HS-5 (cell line): ENCODE measurements around the gene SLC13A2.
"Not testable (repeated sequence)": the region's sequence is repeated elsewhere in the genome, so short reads cannot be mapped to it uniquely, and the experiment has no call there.

Experiments
- DNase-seq: peaks from one replicate; pipeline ENCODE4 v3.0.0-alpha.2; 2012; ENCODE audit warnings: low read depth

SLC13A2 gene

DNA sequence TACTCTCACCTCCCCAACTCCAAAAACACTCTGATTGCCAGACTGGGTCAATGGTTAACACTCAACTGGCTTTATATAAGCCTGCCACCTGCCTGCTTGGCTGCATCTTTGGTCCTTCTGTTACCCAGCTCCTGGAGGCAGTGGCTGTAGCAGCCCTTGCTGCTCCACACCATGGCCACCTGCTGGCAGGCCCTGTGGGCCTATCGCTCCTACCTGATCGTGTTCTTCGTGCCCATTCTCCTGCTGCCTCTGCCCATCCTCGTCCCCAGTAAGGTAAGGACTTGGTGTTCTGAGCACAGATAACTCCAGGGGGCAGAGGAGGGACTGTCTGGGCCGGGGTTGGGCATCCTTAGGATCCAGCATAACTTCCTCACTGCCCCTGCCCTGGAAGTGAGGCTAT is at the start of gene SLC13A2:
TSS of gene SLC13A2 (plus strand) at position 103 of the 400 bp plus-strand sequence. CDS start at position 172, 69 bp downstream.
- DNase-seq = no peak

GRCh38 chr17:28425206-28425605 is 48.2 kb upstream of the SLC13A2 start:
- no peak for DNase-seq

DNA sequence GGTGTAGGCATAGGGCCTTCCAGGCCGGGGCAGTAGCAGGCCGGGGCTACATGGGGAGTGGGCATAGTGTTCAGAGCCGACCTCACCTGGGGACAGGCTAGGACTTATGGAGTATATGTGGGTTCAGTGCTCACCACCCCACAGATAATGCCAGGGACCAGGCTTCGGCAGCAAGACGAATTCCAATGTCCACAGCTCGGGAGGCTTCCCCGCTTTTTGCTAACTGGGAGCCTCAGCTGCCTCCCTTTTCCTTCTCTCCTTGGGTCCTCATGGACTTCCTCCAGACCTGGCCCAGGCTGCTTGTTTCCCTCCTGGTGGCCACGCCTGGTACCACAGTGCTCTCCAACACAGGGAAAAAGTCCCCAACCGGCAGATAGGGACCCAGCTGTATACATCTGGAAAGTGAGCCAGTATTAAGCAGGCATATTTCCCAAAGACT is 47.3 kb upstream of the SLC13A2 start:
- no peak for DNase-seq

DNA sequence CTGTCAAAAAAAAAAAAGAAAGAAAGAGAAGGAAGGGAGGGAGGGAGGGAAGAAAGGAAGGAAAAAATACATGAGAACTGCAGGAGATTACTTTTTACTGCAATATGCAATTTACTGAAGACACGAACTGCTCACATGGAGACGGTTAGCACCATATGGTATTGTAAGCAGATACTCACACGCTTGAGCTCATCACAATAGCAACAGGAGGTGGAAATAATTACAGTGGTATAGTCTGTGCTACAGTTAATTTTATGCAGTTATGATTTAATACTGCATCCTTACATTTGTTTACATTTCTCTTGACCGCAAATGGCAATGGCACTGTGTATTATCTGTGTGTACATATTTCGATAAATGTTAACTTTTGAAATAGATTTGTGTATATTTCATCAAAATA is 46.1 kb upstream of the SLC13A2 start:
- no peak for DNase-seq

- not testable (repeated sequence) for DNase-seq
These were observed 45.5 kb upstream of the SLC13A2 start for GRCh38 chr17:28427982-28428381.

- DNase-seq = no peak
These were observed 39.7 kb upstream of the SLC13A2 start for GRCh38 chr17:28433721-28434120.

DNA sequence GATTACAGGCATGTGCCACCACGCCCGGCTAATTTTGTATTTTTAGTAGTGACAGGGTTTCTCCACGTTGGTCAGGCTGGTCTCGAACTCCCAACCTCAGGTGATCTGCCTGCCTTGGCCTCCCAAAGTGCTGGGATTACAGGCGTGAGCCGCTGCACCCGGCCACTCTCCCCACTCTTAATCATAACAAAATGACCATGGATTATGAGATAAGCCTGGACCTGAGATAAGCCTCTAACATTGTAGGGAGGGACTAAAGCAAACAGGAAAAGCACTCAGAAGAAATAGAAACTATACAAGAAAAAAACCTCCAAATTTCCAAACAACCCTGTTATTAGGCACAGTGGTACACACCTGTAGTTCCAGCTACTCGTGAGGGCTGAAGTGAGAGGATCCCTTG is 39.1 kb upstream of the SLC13A2 start:
- not testable (repeated sequence) for DNase-seq

GRCh38 chr17:28443901-28444638 is 29.4 kb upstream of the SLC13A2 start:
- no peak for DNase-seq

DNA sequence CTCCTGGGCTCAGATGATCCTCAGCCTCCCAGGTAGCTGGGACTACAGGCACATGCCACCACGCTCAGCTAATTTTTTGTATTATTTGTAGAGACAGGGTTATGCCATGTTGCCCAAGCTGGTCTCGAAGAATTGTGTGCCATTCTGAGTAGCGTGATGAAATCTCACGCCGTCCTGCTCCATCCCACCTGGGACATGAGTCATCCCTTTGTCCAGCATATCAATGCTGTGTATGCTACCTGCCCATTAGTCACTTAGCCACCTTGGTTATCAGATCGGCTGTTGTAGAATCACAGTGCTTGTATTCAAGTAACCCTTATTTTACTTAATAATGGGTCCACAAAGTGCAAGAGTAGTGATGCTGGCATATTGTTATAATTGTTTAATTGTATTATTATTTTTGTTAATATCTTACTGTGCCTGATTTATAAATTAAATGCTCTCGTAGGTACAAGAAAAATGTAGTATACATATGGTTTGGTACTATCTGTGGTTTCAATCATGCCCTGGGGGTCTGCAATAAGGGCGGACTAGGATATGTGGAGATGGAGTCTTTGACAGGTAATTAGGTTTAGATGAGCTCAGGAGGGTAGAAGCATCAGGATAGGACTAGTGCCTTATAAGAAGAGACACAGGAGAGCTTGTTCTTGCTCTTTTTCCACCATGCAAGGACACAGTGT is 26.6 kb upstream of the SLC13A2 start:
- no peak for DNase-seq

- DNase-seq = no peak
These were observed 26.1 kb upstream of the SLC13A2 start for GRCh38 chr17:28447396-28447760.

DNA sequence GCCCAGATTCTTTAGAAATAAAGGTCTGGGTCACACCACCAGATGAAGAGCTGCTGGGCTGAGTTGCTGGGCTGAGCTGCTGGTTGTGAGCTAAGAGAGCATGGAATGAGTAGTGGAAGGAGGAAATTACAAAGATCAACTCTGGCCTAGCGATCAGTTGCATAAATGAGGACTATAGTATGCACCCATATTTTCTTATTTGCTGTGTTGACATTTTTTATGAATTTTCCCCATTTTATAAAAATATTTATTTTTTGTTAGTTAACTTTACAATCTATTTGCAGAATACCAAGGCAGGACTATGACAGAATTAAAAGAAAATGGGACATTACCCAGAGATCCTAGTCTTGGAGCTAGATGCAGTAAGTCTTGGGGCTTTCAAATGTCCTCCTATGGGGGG is 23.6 kb upstream of the SLC13A2 start:
- DNase-seq = no peak

DNA sequence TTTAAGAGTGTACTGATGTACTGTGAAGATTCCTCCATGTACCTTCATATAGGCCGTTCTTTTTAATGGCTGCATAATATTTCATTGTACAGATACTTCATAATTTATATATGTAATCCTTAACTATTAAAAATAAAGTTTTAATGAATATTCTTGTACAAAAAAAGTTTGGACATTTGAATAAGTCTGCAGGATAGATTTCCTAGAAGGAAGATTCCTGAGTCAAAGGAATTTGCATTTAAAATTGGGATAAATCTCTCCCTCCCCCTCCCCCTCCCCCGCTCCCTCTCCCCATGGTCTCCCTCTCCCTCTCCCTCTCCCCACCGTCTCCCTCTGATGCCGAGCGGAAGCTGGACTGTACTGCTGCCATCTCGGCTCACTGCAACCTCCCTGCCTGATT is 15.6 kb upstream of the SLC13A2 start:
- no peak for DNase-seq

DNA sequence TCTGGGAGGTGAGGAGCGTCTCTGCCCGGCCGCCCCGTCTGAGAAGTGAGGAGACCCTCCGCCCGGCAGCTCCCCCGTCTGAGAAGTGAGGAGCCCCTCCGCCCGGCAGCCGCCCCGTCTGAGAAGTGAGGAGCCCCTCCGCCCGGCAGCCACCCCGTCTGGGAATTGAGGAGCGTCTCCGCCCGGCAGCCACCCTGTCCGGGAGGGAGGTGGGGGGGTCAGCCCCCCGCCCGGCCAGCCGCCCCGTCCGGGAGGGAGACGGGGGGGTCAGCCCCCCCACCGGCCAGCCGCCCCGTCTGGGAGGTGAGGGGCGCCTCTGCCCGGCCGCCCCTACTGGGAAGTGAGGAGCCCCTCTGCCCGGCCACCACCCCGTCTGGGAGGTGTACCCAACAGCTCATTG is 14.6 kb upstream of the SLC13A2 start:
- not testable (repeated sequence) for DNase-seq

- DNase-seq = no peak
These were observed 12.5 kb upstream of the SLC13A2 start for GRCh38 chr17:28460901-28461300.

- DNase-seq = no peak
These were observed 7.4 kb upstream of the SLC13A2 start for GRCh38 chr17:28466001-28466400.

DNA sequence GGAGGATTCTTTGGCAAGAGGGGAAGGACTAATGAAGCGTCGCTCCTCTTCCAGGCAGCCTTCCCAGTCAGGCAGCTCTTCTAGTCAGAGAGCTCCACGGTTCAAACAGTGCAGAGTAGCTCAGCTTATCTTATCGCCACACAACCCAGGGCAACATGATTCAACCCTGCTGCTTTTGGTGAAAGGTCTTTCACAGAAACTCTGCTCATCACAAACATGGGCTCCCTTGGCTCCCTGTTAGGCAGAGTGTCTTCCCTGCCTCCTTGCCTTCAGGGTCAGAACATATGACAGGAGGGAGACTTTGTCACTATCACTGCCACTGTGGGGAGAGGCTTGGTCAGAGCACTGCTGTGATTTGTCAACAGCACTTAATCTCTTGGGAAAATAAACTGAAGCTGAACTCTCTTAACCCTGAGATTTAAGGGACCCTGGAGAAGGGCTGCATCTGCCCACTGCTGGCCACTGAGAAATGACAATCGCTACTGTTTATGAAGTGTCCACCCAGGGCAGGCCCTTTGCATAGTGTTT is 6.9 kb upstream of the SLC13A2 start:
- no peak for DNase-seq

DNA sequence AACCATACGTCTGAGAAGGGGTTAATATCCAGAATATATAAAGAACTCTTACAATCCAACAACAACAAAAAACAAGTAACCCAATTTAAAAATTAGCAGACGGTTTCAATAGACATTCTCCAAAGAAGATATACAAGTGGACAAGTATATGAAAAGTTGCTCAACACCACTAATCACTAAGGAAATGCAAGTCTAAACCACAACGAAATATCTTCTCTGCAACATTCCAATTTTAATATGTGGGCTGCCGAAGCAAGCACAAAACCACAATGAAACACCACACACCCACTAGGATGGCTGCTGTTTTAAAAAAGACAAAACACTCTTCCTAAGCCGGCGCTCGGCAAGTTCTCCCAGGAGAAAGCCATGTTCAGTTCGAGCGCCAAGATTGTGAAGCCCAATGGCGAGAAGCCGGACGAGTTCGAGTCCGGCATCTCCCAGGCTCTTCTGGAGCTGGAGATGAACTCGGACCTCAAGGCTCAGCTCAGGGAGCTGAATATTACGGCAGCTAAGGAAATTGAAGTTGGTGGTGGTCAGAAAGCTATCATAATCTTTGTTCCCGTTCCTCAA is 5.9 kb upstream of the SLC13A2 start:
- peak; percentile 15 for DNase-seq

GRCh38 chr17:28468033-28468735 is 5.3 kb upstream of the SLC13A2 start:
- DNase-seq = not testable (repeated sequence)

GRCh38 chr17:28468781-28469180 is 4.7 kb upstream of the SLC13A2 start:
- no peak for DNase-seq

DNA sequence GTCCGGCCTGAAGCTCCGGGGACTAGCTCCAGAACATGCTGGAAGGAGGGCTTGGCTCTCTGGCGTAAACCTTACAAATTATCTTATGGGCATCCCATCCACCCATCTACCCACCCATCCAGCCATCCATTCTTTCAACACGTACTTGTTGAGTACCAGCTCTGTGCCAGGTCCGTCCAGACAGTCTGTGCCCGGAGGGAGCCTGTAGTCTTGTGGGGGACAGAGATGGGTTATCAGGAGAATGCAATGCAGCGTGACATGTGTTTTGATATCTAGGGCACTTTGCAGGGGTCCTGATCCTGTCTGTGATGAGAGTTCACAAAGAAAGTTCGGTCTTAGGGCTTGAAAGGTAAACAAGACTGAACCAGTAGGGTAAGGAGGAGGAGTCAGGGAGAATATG is 4.1 kb upstream of the SLC13A2 start:
- no peak for DNase-seq

GRCh38 chr17:28470266-28470913 is 3.1 kb upstream of the SLC13A2 start:
- DNase-seq = no peak

DNA sequence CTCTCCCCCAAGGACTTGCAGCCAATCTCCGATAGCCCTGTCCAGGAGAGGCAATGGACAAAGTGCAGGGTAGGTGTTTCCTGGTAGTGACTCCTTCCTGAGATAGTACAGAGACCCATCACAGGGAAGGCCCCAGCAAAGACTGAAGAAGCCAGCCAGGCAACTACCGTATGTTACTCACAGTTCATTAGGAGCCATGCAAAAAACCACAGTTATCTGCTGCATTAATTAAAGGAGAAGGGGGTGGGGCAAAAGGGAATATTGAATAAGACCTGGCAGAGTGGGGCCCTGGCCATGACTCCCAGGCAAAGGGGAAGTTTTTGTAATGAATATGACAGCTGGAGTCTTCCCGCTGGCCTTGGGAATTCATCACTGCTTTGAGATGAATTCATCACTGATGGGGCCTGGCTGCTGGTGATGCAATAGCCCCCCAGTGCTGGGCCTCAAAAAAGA is 2.5 kb upstream of the SLC13A2 start:
- DNase-seq = no peak
